ENCODE data around the gene RNF150. TPM values are rescaled to one million over a fixed set of nuclear protein-coding genes. Genes with fewer than 3 reads are reported as not detected.

Gene RNF150
- total and polyA plus RNA-seq, 2 of the 4 experiments (the other 2 are of a cell fraction) = 6.2 to 18.1 TPM

DNA sequence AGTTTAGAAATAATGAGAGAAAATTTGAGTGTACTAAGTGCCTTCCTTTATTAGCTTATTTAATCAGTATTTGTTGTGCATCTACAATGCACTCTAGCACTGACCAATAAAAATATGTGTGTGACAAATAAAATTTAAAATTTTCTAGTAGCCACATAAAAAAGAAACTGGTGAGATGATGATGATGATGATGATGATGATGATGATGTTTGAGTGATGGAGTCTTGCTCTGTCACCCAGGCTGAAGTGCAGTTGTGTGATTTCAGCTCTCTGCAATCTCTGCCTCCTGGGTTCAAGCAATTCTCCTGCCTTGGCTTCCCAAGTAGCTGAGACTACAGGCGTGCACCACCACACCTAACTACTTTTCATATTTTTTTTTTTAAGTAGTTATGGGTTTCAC is 110.2 kb downstream of the RNF150 start:
- Histone ChIP-seq H2AK9ac (replicated peaks; ENCODE audit: low read depth, low read length, poor library complexity) (no peak overlapping the region), H4K5ac (ENCODE audit: low read depth, low read length) (no peak overlapping the region), H3K23ac (ENCODE audit: low read depth, low read length) (no peak overlapping the region), H2BK5ac (ENCODE audit: low read depth, low read length, poor library complexity, severe bottlenecking) (no peak overlapping the region), H3K14ac (replicated peaks; ENCODE audit: low read depth, low read length) (no peak overlapping the region), H2AFZ (replicated peaks; ENCODE audit: low read length, poor library complexity) (no peak overlapping the region), H4K20me1 (ENCODE audit: insufficient read depth, low read length) (no peaks in the 10 kb centered on the region), H3K36me3 (ENCODE audit: control insufficient read depth, insufficient read depth, low read length) (no peaks in the 10 kb centered on the region), H3K27me3 (ENCODE audit: control insufficient read depth, insufficient read depth, low read length) (no peaks in the 10 kb centered on the region), H3K4ac (ENCODE audit: low read depth, low read length) (no peak overlapping the region), H3K27ac (ENCODE audit: insufficient read depth, low read length) (no peak overlapping the region), H3K79me1 (ENCODE audit: low read depth in 1 of 2, low read length in 2 of 2) (no peaks in the 10 kb centered on the region), H2BK120ac (ENCODE audit: low read depth, low read length) (no peak overlapping the region), H3K4me2 (ENCODE audit: low read depth, low read length) (no peak overlapping the region), H3K18ac (ENCODE audit: low read depth, low read length) (no peak overlapping the region), H3K4me1 (ENCODE audit: control insufficient read depth, insufficient read depth, low read length) (peaks cover 4% of the 10 kb centered on the region), H3K4me3 (ENCODE audit: insufficient read depth, low read depth, low read length) (no peak overlapping the region), H3K56ac (ENCODE audit: extremely low read depth, insufficient read depth, low read length) (no peak overlapping the region), H2BK20ac (ENCODE audit: low read depth, low read length) (no peak overlapping the region), H4K91ac (ENCODE audit: insufficient read depth, low read depth, low read length) (no peak overlapping the region), H3K9me1 (ENCODE audit: insufficient read depth, low read length) (no peaks in the 10 kb centered on the region), H2BK15ac (ENCODE audit: low read depth, low read length) (no peak overlapping the region), H3K9ac (ENCODE audit: low read depth, low read length) (no peak overlapping the region), H4K8ac (ENCODE audit: low read depth in 2 of 2, low read length in 2 of 2) (no peak overlapping the region), H3K9me3 (ENCODE audit: control insufficient read depth, insufficient read depth, low read length) (no peaks in the 10 kb centered on the region), H2AK5ac (ENCODE audit: low read depth, low read length) (no peak overlapping the region)
- in situ Hi-C loops (cut with MboI; ENCODE audit: low sequenced_read_pairs) = no loop called here
- intact Hi-C loops (cut with micrococcal nuclease) = no loop called here
- POLR2A ChIA-PET (ENCODE audit: unreplicated experiment) = no interaction called here
- ATAC-seq (ENCODE audit: low read depth) = no peak
- DNase-seq = no peak
- WGBS, 2 experiments (ENCODE audit: extremely low coverage in 2 of 2, insufficient read length in 1 of 2) = no CpG with 5 or more reads among the region's 1 CpG
- CTCF ChIA-PET = interaction anchor here (1.4 kb wide), 1 partner anchor 110 kb away, joined by 5 read pairs; the partner anchor contains the start of gene RNF150
- dilution Hi-C loops (cut with HindIII; ENCODE audit: low sequenced_read_pairs, unreplicated experiment) = no loop called here
- BruUV-seq (replicated peaks) = no TSS peak
- TF ChIP-seq CHD1 (IDR thresholded peaks at IDR 0.05; ENCODE audit: low read depth, low read length) (no peak), MXI1 (IDR thresholded peaks at IDR 0.05; ENCODE audit: borderline replicate concordance, low read depth, low read length) (no peak), MAFK (IDR thresholded peaks at IDR 0.05; ENCODE audit: low read depth, low read length) (no peak), FOS (IDR thresholded peaks at IDR 0.05; ENCODE audit: low read depth, low read length) (no peak), RAD21 (IDR thresholded peaks at IDR 0.05; ENCODE audit: low read length) (no peak), BHLHE40 (IDR thresholded peaks at IDR 0.05; ENCODE audit: low read depth, low read length) (no peak), POLR2A (IDR thresholded peaks at IDR 0.05; ENCODE audit: low read depth, low read length) (no peak), CEBPB (IDR thresholded peaks at IDR 0.05; ENCODE audit: low read depth, low read length) (no peak), MAZ (IDR thresholded peaks at IDR 0.05; ENCODE audit: borderline replicate concordance, low read depth, low read length) (no peak), NFE2L2 (IDR thresholded peaks at IDR 0.05; ENCODE audit: low read depth, low read length) (no peak), RCOR1 (IDR thresholded peaks at IDR 0.05; ENCODE audit: insufficient replicate concordance, low read length) (no peak), SMC3 (IDR thresholded peaks at IDR 0.05; ENCODE audit: low read depth, low read length) (no peak), RFX5 (IDR thresholded peaks at IDR 0.05; ENCODE audit: low read depth, low read length) (no peak)
- TF ChIP-seq, protein P1, sequence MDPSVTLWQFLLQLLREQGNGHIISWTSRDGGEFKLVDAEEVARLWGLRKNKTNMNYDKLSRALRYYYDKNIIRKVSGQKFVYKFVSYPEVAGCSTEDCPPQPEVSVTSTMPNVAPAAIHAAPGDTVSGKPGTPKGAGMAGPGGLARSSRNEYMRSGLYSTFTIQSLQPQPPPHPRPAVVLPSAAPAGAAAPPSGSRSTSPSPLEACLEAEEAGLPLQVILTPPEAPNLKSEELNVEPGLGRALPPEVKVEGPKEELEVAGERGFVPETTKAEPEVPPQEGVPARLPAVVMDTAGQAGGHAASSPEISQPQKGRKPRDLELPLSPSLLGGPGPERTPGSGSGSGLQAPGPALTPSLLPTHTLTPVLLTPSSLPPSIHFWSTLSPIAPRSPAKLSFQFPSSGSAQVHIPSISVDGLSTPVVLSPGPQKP (IDR thresholded peaks at IDR 0.05; ENCODE audit: borderline replicate concordance, low read depth, low read length) = no peak
- TF ChIP-seq, protein P2, sequence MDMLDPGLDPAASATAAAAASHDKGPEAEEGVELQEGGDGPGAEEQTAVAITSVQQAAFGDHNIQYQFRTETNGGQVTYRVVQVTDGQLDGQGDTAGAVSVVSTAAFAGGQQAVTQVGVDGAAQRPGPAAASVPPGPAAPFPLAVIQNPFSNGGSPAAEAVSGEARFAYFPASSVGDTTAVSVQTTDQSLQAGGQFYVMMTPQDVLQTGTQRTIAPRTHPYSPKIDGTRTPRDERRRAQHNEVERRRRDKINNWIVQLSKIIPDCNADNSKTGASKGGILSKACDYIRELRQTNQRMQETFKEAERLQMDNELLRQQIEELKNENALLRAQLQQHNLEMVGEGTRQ (IDR thresholded peaks at IDR 0.05; ENCODE audit: low read depth, low read length) = no peak
- TF ChIP-seq, protein P3, sequence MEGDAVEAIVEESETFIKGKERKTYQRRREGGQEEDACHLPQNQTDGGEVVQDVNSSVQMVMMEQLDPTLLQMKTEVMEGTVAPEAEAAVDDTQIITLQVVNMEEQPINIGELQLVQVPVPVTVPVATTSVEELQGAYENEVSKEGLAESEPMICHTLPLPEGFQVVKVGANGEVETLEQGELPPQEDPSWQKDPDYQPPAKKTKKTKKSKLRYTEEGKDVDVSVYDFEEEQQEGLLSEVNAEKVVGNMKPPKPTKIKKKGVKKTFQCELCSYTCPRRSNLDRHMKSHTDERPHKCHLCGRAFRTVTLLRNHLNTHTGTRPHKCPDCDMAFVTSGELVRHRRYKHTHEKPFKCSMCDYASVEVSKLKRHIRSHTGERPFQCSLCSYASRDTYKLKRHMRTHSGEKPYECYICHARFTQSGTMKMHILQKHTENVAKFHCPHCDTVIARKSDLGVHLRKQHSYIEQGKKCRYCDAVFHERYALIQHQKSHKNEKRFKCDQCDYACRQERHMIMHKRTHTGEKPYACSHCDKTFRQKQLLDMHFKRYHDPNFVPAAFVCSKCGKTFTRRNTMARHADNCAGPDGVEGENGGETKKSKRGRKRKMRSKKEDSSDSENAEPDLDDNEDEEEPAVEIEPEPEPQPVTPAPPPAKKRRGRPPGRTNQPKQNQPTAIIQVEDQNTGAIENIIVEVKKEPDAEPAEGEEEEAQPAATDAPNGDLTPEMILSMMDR (conservative IDR thresholded peaks at IDR 0.05; ENCODE audit: low read depth, low read length) = no peak
